T-cell (primary cell): ENCODE measurements around the gene SLC39A11. TPM values are rescaled to one million over a fixed set of nuclear protein-coding genes. Genes with fewer than 3 reads are reported as not detected.
A peak's percentile ranks its signal among the peaks of the same experiment; 100 is the strongest.

ENCODE experiments used
- ATAC-seq, 4 experiments: fragments of 200-7000 bp in 3 of 4; fragments of 150-1000 bp in 1 of 4; cut with Tn5 transposase; replicated peaks in 1 of 4; 1 replicate in 3 of 4; 2 replicates in 1 of 4; pipeline ENCODE4 v1.10.0; 2021; ENCODE audit warnings: moderate library complexity in 3 of 4, mild to moderate bottlenecking in 2 of 4, moderate number of reproducible peaks in 1 of 4
- CTCF ChIA-PET, 2 donors: fragments of 300-600 bp; sonication (Branson Sonifier 250); formaldehyde crosslinking; loops; one replicate each; lab custom pipeline; 2022; ENCODE audit warnings: antibody characterized with exemption in 2 of 2; lab: Charles Lee
- POLR2A ChIA-PET, 2 donors: fragments of 300-600 bp; sonication (Branson Sonifier 250); formaldehyde crosslinking; loops; one replicate each; lab custom pipeline; 2022; ENCODE audit warnings: antibody characterized with exemption in 2 of 2; lab: Charles Lee
- DNase-seq, 35 experiments: peaks; one replicate each; pipeline versions ENCODE4 v3.0.0 to v3.0.0-alpha.2; 2013 to 2023
- H3K27ac ChIP-seq: one replicate; pipeline ENCODE4 v1.5.1; 2013; ENCODE audit warnings: low read length
- H3K27me3 ChIP-seq, 2 experiments: replicated peaks in 1 of 2; 1 replicate in 1 of 2; 2 replicates in 1 of 2; pipeline versions ENCODE4 v1.6.1 to v1.7.0; 2013; ENCODE audit warnings: low read length in 1 of 2, mixed read lengths in 1 of 2; ENCODE audit not compliant: control insufficient read depth in 2 of 2, insufficient read depth in 2 of 2; ENCODE audit errors: extremely low read depth in 1 of 2
- H3K36me3 ChIP-seq, 2 donors: 1 replicate in 1 of 2; 2 replicates in 1 of 2; pipeline versions ENCODE4 v1.6.1 to v1.7.0; 2013; ENCODE audit warnings: low read length in 1 of 2; ENCODE audit not compliant: control insufficient read depth in 2 of 2, insufficient read depth in 1 of 2; ENCODE audit errors: extremely low read depth in 1 of 2
- H3K4me1 ChIP-seq, 2 experiments: 1 replicate in 1 of 2; 2 replicates in 1 of 2; pipeline versions ENCODE4 v1.6.1 to v1.7.0; 2013; ENCODE audit warnings: low read length in 2 of 2, mixed read lengths in 1 of 2; ENCODE audit not compliant: insufficient read depth in 2 of 2, control insufficient read depth in 1 of 2; ENCODE audit errors: extremely low read depth in 1 of 2
- H3K4me3 ChIP-seq, 2 donors: 1 replicate in 1 of 2; 2 replicates in 1 of 2; pipeline versions ENCODE4 v1.5.1 to v1.7.0; 2013; ENCODE audit warnings: mild to moderate bottlenecking in 2 of 2, low read length in 1 of 2, moderate library complexity in 1 of 2; ENCODE audit not compliant: control insufficient read depth in 1 of 2; ENCODE audit errors: extremely low read depth in 1 of 2
- H3K9me3 ChIP-seq: 2 replicates; pipeline ENCODE4 v1.7.0; 2013
- H3K27ac Mint-ChIP-seq, 2 donors: one replicate each; pipeline ENCODE4 v1.8.0; 2020 to 2021; ENCODE audit warnings: mild to moderate bottlenecking in 2 of 2, mixed read lengths in 2 of 2
- H3K27me3 Mint-ChIP-seq, 2 donors: one replicate each; pipeline ENCODE4 v1.8.0; 2021 to 2022; ENCODE audit warnings: mixed read lengths in 2 of 2
- H3K36me3 Mint-ChIP-seq: one replicate; pipeline ENCODE4 v1.8.0; 2021; ENCODE audit warnings: mixed read lengths
- H3K4me1 Mint-ChIP-seq, 3 donors: one replicate each; pipeline ENCODE4 v1.8.0; 2020 to 2022; ENCODE audit warnings: mixed read lengths in 3 of 3, mild to moderate bottlenecking in 1 of 3
- H3K4me3 Mint-ChIP-seq, 3 donors: one replicate each; pipeline ENCODE4 v1.8.0; 2020 to 2022; ENCODE audit warnings: mild to moderate bottlenecking in 3 of 3, mixed read lengths in 3 of 3, moderate library complexity in 3 of 3
- H3K9me3 Mint-ChIP-seq, 3 donors: one replicate each; pipeline ENCODE4 v1.8.0; 2020 to 2022; ENCODE audit warnings: mixed read lengths in 3 of 3
- WGBS: methylation state at CpG from one replicate; pipeline ENCODE4 v1.1.5; 2013; ENCODE audit warnings: missing lambda C conversion rate; ENCODE audit not compliant: insufficient coverage; 5-methylcytosine and 5-hydroxymethylcytosine counted together
- total RNA-seq, 35 experiments: library from RNA in 6 of 35; stranded (reverse) in 6 of 35; fragments of 120-200 nt in 1 of 35; gene quantifications; one replicate each; pipeline versions ENCODE4 v1.2.1 to v1.2.4 and lab custom pipeline; 2013 to 2026

SLC39A11 gene
- total RNA-seq, 5 donors from 2014 or later (not counting 1 experiment from before 2014, with no cell fraction given) = 18.6 to 27.1 (median 23.4) TPM

DNA sequence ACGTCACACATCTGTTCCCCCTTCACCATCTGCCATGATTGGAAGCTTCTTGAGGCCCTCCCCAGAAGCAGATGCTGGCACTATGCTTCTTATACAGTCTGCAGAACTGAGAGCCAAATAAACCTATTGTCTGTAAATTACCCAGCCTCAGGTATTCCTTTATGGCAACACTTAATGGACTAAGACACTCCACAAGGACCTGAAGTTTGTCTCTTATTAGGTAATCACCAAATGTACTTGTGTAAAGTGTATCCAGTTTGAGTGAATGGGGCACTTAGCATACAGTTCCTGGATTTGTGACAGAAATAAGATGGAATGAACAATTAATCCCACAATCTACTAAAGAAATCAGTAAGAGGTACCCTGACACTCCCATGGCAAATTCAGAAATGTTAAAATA, 105.3 kb downstream of the SLC39A11 start:
- H3K9me3 Mint-ChIP-seq = no peaks in the 10 kb centered on the region
- WGBS = 100% methylated on average over 1 of the region's 1 CpG

GRCh38 chr17:72985882-72986720, 106.4 kb downstream of the SLC39A11 start:
- H3K27ac Mint-ChIP-seq = no peak overlapping the region
- ChIA-PET POLR2A (interaction anchor here in 1 of 2 donors (0.7 kb wide), 1 partner anchor 1121 kb away, joined by 5 read pairs; no protein-coding TSS in a partner anchor), CTCF (interaction anchor here (0.6 to 1.4 kb wide), 7 partner anchors 11 to 260 kb away, joined by 3 to 5 read pairs (median 4); no protein-coding TSS in a partner anchor)
- no peaks in the 10 kb centered on the region for H3K27me3 ChIP-seq
- peak in 30 of 35 experiments; percentile 3 to 69 (median 20) for DNase-seq
- H3K4me3 ChIP-seq = no peak overlapping the region
- H3K27me3 Mint-ChIP-seq = no peaks in the 10 kb centered on the region
- H3K4me1 Mint-ChIP-seq = peaks cover 0 to 6% (median 3%) of the 10 kb centered on the region in 3 donors
- H3K9me3 Mint-ChIP-seq = no peaks in the 10 kb centered on the region
- H3K4me3 Mint-ChIP-seq = no peak overlapping the region
- H3K9me3 ChIP-seq = no peaks in the 10 kb centered on the region
- no peaks in the 10 kb centered on the region for H3K36me3 Mint-ChIP-seq
- no peak overlapping the region for H3K27ac ChIP-seq
- 61% methylated on average over 9 of the region's 11 CpGs for WGBS
- ATAC-seq = peak in 3 of 4 experiments; percentile 31 to 58 (median 46)
- no peaks in the 10 kb centered on the region for H3K36me3 ChIP-seq
- peaks cover 0 to 2% of the 10 kb centered on the region in 2 experiments for H3K4me1 ChIP-seq

More for the DNA sequence above, 105.3 kb downstream of the SLC39A11 start:
- ChIA-PET POLR2A (no interaction called here), CTCF (interaction anchor here (0.6 to 1.4 kb wide), 2 partner anchors 13 to 20 kb away, joined by 5 to 6 read pairs; no protein-coding TSS in a partner anchor)
- Histone ChIP-seq H3K4me3 (no peak overlapping the region), H3K27me3 (no peaks in the 10 kb centered on the region), H3K36me3 (no peaks in the 10 kb centered on the region), H3K27ac (no peak overlapping the region), H3K9me3 (no peaks in the 10 kb centered on the region), H3K4me1 (peaks cover 0 to 2% of the 10 kb centered on the region in 2 experiments)
- no peak overlapping the region for H3K4me3 Mint-ChIP-seq
- peaks cover 0 to 6% (median 3%) of the 10 kb centered on the region in 3 donors for H3K4me1 Mint-ChIP-seq
- no peaks in the 10 kb centered on the region for H3K36me3 Mint-ChIP-seq
- H3K27me3 Mint-ChIP-seq = no peaks in the 10 kb centered on the region
- no peak for DNase-seq
- no peak overlapping the region for H3K27ac Mint-ChIP-seq
- ATAC-seq = no peak

DNA sequence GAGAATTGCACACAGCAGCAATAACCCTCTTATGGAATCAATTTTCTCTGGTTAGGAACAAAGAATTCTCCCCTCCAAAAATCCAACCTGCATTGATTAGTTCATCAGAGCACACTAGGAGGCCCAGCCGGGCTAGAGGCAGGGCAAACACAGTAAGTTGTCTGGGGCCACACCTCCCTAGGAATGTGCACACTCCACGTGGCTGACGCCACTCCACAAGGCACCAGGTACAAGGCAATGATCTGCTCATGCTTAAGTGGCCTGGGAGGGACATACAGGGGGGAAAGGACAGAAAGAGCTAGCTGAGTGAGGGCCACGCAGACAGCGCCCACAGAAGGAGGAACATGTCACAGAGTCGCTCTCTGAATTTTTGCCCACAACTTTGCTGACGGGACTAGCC, 107.6 kb downstream of the SLC39A11 start:
- peaks cover 0 to 2% of the 10 kb centered on the region in 2 experiments for H3K4me1 ChIP-seq
- 84% methylated on average over 4 of the region's 7 CpGs for WGBS
- CTCF ChIA-PET = interaction anchor here in 1 of 2 donors (0.6 to 0.7 kb wide), 2 partner anchors 13 to 150 kb away, joined by 3 to 4 read pairs; no protein-coding TSS in a partner anchor

GRCh38 chr17:72984145-72984925, 108.2 kb downstream of the SLC39A11 start:
- H3K4me1 ChIP-seq = peaks cover 0 to 2% of the 10 kb centered on the region in 2 experiments
- H3K27me3 ChIP-seq = no peaks in the 10 kb centered on the region
- ChIA-PET POLR2A (no interaction called here), CTCF (interaction anchor here (0.6 to 0.7 kb wide), 3 partner anchors 8 to 151 kb away, joined by 3 to 4 read pairs (median 3); no protein-coding TSS in a partner anchor)
- WGBS = 82% methylated on average over 7 of the region's 9 CpGs
- no peak overlapping the region for H3K4me3 Mint-ChIP-seq
- peaks cover 0 to 6% (median 3%) of the 10 kb centered on the region in 3 donors for H3K4me1 Mint-ChIP-seq
- ATAC-seq (no peak), DNase-seq (no peak)
- H3K27ac ChIP-seq = no peak overlapping the region
- H3K36me3 Mint-ChIP-seq = no peaks in the 10 kb centered on the region
- no peak overlapping the region for H3K4me3 ChIP-seq
- no peak overlapping the region for H3K27ac Mint-ChIP-seq
- H3K27me3 Mint-ChIP-seq = no peaks in the 10 kb centered on the region
- H3K9me3 ChIP-seq = no peaks in the 10 kb centered on the region
- H3K9me3 Mint-ChIP-seq = no peaks in the 10 kb centered on the region
- H3K36me3 ChIP-seq = no peaks in the 10 kb centered on the region

More for the DNA sequence above, 107.6 kb downstream of the SLC39A11 start:
- DNase-seq (no peak), ATAC-seq (no peak)
- no peak overlapping the region for H3K27ac Mint-ChIP-seq
- Histone ChIP-seq H3K9me3 (no peaks in the 10 kb centered on the region), H3K27me3 (no peaks in the 10 kb centered on the region), H3K4me3 (no peak overlapping the region), H3K36me3 (no peaks in the 10 kb centered on the region), H3K27ac (no peak overlapping the region)
- no peaks in the 10 kb centered on the region for H3K36me3 Mint-ChIP-seq
- no peaks in the 10 kb centered on the region for H3K9me3 Mint-ChIP-seq
- peaks cover 0 to 6% (median 3%) of the 10 kb centered on the region in 3 donors for H3K4me1 Mint-ChIP-seq
- no peak overlapping the region for H3K4me3 Mint-ChIP-seq
- H3K27me3 Mint-ChIP-seq = no peaks in the 10 kb centered on the region
- POLR2A ChIA-PET = no interaction called here

- no peak overlapping the region for H3K4me3 ChIP-seq
- H3K4me1 ChIP-seq = peaks cover 0 to 2% of the 10 kb centered on the region in 2 experiments
- 100% methylated on average over 1 of the region's 3 CpGs for WGBS
- no peaks in the 10 kb centered on the region for H3K27me3 Mint-ChIP-seq
- no peaks in the 10 kb centered on the region for H3K9me3 ChIP-seq
- H3K9me3 Mint-ChIP-seq = no peaks in the 10 kb centered on the region
- no peak overlapping the region for H3K27ac ChIP-seq
- DNase-seq (no peak), ATAC-seq (no peak)
- H3K36me3 Mint-ChIP-seq = no peaks in the 10 kb centered on the region
- H3K27ac Mint-ChIP-seq = no peak overlapping the region
- ChIA-PET POLR2A (no interaction called here), CTCF (no interaction called here)
- H3K4me3 Mint-ChIP-seq = no peak overlapping the region
- H3K4me1 Mint-ChIP-seq = peaks cover 6 to 15% (median 7%) of the 10 kb centered on the region in 3 donors
- H3K27me3 ChIP-seq = no peaks in the 10 kb centered on the region
- peaks cover 0 to 2% of the 10 kb centered on the region in 2 donors for H3K36me3 ChIP-seq
These were observed 109.8 kb downstream of the SLC39A11 start for GRCh38 chr17:72982680-72983079.
